GM19455 (cell line): Measurements from ENCODE around the gene CYP2J2.
"Not testable (repeated sequence)": the region's sequence is repeated elsewhere in the genome, so short reads cannot be mapped to it uniquely, and the experiment has no call there.

Source experiments
- ATAC-seq: cut with Tn5 transposase; IDR thresholded peaks from one replicate; pipeline ENCODE4 v1.9.1; 2021; ENCODE audit not compliant: unreplicated experiment

The CYP2J2 gene

DNA sequence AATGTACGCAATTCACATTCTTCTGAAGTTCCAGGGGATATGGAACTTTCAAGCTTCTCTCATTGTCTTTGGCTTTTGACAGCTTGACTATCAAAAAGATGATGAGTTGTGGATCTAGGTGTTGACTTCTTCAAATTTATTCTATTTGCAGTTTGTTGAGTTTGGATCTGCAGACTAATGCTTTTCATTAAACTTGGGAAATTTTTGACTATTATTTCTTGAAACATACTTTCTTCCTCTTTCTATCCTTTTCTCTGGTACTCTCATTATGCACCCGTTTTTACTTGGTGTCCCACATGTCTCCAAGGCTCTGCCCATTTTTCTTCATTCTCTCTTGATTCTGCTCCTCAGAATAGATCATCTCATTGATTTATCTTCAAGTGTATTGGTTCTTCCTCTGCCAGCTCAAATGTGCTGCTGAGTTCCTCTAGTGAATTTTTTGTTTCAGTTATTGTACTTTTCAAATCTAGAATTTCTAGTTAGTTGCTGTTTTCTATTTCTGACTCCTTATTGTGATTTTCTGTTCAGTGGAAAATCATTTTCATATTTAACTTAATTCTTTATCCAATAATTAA lies 49.4 kb downstream of the CYP2J2 start:
- ATAC-seq, result no peak

GRCh38 chr1:59871746-59872145 lies 54.8 kb downstream of the CYP2J2 start:
- no peak for ATAC-seq

DNA sequence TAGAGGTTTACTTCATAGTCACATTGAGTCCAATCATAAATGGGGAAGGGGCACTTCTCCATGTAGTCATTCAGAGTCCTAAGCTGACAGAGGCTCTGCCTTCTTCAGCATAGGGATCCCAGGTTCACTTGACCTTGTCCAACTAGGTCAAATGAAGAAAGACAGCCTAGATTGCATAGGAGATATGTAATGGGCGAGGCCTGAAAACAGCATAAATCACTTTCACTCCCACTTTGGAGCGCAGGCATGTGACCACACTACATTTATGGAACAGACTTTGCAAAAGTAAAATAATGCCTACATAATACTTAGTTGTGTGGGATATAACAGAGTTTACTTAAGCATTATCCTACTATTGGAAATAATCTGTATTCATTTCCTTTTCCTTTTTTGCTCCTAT lies 60.1 kb downstream of the CYP2J2 start:
- no peak for ATAC-seq

GRCh38 chr1:59857679-59858354 lies 68.8 kb downstream of the CYP2J2 start:
- ATAC-seq, result no peak

GRCh38 chr1:59856725-59857338 lies 69.7 kb downstream of the CYP2J2 start:
- no peak for ATAC-seq

DNA sequence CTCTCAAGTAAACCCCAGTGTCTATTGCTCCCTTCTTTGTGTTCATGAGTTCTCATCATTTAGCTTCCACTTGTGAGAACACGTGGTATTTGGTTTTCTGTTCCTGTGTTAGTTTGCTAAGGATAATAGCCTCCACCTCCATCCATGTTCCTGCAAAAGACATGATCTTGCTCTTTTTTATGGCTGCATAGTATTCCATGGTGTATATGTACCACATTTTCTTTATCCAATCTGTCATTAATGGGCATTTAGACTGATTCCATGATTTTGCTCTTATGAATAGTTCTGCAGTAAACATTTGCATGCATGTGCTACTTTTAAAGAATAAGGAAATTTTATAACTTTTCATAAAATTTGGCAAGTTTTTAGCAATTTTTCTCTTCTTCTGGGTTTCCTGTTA lies 71.3 kb downstream of the CYP2J2 start:
- ATAC-seq, result not testable (repeated sequence)

DNA sequence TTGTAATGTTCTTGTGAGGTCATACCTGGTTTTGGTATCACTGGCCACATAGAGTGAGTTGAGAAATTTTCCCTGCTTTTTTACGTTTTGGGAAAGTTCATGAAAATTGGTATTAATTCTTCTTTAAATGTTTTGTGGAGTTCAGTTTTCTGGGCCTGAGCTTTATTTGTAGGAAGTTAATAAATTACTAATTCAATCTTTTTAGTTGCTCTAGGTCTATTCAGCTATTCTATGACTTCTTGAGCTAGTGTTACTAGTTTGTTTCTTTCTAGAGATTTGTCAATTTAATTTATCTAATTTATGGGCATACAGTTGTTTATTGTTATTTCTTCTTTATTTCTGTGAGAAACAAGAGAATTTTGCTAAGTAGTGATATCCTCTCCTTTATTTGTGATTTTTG lies 74.5 kb downstream of the CYP2J2 start:
- no peak for ATAC-seq

GRCh38 chr1:59846895-59847282 lies 79.7 kb downstream of the CYP2J2 start:
- no peak for ATAC-seq

DNA sequence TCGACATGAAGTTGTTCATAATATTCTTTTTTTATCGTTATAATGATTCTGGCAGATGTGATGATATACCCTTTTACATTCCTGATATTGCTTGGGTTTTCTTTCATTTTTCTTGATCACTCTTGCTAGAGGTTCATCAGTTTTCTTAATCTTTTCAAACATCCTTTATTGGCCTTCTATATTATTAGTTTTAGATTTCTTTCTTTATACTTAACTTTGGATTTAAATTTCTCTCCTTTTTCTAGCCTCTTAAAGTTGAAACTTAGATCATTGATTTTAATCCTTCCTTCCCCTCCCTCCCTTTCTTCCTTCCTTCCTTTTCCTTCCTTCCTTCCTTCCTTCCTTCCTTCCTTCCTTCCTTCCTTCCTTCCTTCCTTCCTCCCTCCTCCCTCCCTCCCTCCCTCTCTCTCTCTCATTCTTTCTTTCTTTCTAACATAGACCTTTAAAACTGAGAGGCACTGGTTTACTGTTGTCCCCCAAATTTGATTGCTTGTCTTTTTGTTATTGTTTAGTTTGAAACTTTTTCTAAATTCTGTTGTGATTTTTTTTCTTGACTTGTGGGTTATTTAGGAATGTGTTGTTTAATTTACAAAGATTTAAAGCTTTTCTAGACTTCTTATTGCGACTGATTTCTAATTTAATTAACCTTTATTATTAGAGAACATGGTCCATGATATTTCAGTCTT lies 80.2 kb downstream of the CYP2J2 start:
- no peak for ATAC-seq

- no peak for ATAC-seq
Measured at GRCh38 chr1:59845091-59845490, 81.5 kb downstream of the CYP2J2 start.
